ENCODE results near the gene BNIP3.

- TF ChIP-seq POLR2A (IDR thresholded peaks at IDR 0.05) (no peak), EP300 (IDR thresholded peaks at IDR 0.05) (no peak), CTCF (IDR thresholded peaks at IDR 0.05) (no peak), POLR2AphosphoS5 (IDR thresholded peaks at IDR 0.05) (no peak)
Observed at GRCh38 chr10:131964298-131964697, 17.4 kb downstream of the BNIP3 start.
